HG03045 (cell line): ENCODE results near the gene FAM227B.
"Not testable (repeated sequence)": the region's sequence is repeated elsewhere in the genome, so short reads cannot be mapped to it uniquely, and the experiment has no call there.

Experiments used
- ATAC-seq: cut with Tn5 transposase; IDR thresholded peaks from one replicate; pipeline ENCODE4 v1.9.1; 2021; ENCODE audit warnings: mild to moderate bottlenecking, moderate library complexity; ENCODE audit not compliant: unreplicated experiment

The FAM227B gene

DNA sequence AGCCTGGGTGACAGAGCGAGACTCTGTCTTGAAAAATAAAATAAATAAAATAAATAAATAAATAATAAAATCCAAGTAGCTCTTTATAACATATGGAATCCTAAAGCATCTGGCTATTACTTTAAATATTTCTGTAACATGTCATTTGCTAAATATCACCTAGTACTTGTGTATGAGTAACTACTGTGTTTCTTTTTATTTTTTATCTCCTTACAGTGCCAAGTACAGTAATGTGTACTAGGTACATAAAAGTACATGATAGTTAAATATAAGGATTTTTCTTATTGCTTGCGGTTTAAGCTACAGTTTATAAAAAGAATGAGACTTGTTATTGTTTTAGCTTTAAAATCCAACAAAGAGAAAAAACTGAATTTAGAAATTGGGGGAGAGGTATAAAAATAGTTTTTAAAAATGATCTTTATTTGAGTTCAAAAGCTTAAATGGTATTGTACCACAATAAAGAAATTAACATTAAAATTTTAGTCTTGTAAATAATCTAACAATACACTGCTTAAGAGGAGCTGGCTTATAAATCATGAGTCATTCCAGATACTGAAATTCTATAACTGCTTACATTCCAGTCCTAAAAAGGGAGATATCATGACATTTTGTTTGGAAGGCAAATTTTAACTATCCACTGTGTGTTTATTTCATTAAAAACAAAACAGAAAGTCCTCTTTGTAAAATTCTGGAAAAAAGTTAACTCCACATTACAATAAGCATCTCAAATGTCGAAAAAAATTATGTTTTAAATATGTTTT, 124.4 kb downstream of the FAM227B start:
- ATAC-seq = no peak

DNA sequence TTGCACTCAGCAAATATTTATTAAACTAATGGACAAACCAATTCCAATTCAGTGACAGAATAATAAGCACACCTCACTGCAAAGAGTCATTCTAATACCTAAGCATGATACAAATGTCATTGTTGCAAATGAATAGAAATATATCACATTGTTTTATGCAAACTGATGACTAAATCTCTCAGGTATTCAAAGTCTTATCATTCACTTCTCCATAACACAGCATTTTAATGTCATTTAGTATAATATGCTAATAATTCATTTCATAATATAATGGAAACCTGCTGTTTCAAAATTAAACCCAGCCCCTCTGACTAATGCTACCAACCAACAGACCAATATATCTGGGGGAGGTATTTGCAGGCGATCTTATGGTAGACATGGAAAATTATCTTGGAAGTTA, 125.8 kb downstream of the FAM227B start:
- no peak for ATAC-seq

DNA sequence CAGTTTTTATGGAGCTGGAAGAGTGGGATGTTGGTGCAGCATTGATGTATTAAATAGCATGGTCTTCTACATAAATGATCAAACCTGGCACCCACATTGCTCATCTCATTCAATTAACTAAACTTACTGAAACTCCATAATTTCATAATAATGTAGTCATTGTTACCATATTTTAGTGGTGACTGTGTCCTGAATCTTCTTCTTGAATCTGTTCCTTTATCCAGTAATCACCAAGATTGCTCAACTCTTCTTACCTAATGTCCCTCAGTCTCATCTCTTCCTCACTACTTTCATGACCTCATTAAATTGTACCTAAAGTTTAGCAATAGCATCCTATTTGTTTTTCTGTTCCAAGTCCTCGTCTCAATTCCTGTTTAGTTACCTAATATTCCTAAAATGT, 127.8 kb downstream of the FAM227B start:
- no peak for ATAC-seq

DNA sequence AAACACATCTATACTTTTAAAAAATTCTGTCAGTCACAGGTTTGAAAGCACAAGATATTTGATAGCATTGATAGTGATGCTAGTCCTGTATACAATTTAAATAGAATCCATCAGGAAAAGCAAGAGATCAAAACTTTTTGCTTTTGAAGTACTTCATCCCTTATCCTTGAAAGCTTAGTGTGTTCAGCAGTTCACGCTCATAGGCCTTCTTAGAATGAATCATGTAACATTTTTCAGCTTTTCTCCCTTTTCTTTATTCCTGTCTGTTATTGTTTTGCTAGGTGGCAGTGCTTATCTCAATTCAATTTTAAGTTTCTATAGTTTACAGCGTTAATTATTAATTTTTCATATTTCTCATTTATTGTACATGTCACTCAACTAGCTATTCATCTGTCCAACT, 128.5 kb downstream of the FAM227B start:
- no peak for ATAC-seq

DNA sequence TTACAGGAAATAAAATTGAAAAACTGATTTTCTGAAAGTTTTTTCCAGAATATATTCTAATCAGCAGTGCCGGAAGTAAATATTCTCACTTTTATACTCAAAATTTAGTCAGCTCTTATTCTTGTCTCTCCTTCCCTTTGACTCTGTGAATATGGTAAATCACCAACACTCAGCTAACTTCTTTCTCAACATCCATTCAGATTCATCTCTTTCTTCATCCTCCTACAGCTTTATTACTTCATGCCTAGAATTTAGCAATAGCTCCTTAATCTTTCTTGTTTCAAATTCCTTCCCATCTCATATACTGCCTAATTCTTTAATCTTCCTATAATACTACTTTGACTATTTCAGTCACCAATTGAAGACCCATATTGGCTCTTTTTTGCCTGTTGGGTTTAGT, 129.7 kb downstream of the FAM227B start:
- ATAC-seq = no peak

DNA sequence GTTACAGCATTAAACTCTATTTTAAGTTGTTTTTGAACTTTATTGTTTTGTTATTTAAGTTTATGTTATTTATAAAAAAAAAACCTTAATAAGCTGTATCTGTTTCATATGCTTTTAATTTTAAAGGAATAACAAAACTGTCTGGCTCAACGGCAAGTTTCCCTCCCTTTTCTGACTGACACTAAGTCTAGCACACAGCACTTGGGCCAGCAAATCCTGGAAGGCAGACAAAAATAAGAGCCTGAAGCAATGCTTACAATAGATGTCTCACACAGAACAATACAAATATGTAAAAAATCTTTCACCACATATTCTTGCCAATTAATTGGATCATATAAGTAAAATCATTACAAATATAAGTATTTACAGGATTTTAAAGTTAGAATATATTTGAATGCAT, 135.2 kb downstream of the FAM227B start:
- ATAC-seq = not testable (repeated sequence)

DNA sequence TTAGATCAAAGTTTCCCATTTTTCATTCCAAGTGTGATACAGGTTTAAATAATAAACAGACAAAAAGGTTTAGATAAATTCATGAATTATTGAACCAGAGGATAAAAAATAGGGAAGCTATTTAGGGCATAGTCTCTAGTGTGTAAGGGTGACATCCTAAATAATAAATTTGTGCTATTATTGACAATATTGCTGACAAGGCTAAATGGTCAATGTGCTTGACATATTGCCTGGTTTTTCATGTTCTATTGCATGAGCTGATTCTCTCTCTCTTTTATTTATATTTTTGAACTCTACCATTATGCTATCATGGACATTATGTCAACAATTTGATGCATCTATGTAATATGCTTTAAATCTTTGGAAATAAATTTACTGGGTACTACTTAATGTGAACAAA, 141.6 kb downstream of the FAM227B start:
- not testable (repeated sequence) for ATAC-seq

DNA sequence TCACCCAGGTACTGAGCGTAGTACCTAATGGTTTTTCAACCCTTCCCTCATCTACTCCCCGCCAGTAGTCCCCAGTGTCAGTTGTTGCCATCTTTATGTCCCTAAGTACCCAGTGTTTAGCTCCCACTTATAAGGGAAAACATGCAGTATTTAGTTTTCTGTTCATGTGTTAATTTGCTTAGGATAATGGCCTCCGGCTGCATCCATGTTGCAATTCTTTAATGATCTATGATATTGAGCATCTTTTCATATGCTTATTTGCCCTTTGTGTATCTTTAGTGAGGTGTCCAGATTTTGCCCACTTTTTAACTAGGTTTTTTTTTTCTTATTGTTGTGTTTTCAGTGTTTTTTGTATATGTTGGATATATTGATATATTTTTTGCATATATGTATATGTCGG, 142.6 kb downstream of the FAM227B start:
- not testable (repeated sequence) for ATAC-seq

DNA sequence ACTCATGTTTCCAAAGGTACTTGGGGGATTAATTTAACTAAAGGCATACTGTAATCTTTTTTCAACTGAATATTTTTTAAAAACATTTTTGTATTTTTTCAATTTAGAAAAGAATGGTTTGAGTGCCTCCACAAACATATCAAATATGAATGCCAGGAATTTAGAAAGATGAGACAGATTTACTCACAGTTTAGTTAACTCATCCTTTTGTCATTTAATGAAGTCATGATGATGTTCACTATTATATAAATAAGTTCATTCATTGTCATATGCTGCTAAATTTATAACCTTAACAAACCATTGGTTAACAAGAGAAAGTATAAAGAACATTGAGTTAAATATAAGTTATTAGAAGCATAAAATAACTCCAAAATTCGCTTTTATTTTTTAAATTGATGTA, 147.6 kb downstream of the FAM227B start:
- ATAC-seq = no peak

DNA sequence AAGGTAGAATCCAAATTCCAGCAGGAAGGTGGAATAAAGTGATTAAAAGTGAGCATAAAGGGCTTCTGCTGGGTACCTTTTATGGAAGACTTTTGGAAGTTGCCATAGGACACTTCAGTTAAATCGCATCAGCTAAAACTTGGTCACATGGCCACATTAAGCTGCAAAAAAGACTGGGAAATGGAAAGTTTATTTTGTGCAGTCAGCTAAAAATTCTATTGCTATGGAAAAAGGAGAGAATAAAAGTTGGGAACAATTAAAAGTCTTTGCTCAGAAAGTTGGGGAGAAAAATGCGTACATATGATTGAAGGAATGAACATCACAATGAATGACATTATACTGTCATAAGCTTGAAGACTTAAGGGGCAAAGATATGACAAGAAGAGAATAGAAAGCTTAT, 148.3 kb downstream of the FAM227B start:
- no peak for ATAC-seq

DNA sequence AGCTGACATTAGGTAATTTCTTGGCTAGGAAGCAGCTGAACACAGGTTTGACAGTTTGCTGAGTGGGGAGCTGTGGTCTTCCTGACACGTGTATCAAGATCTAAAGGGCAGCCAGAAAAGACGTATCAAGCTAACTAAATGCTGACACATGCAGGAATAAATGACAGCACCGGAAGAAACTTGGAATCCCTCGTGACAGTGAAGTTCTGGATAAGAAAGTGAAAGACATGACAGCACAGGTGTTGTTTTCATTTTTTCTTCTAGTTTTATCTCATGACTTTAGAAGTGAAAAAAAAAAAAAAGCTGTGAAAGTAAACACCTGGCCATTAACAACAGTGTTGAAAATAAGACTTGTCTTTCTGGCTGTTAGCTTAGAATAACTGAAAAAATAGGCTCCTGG, 148.9 kb downstream of the FAM227B start:
- peak; percentile 86 for ATAC-seq

DNA sequence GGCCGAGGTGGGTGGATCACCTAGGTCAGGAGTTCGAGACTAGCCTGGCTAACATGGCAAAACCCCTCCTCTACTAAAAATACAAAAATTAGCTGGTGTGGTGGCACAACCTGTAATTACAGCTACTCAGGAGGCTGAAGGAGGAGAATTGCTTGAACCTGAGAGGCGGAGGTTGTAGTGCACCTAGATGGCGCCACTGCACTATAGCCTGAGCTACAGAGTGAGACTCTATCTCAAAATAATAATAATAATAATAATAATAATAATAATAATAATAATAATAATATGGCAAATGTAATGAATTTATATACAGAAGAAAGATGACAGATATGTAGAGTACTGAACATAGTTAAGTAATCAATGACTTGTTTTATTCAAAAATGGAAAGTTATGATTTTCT, 149.4 kb downstream of the FAM227B start:
- ATAC-seq = not testable (repeated sequence)

DNA sequence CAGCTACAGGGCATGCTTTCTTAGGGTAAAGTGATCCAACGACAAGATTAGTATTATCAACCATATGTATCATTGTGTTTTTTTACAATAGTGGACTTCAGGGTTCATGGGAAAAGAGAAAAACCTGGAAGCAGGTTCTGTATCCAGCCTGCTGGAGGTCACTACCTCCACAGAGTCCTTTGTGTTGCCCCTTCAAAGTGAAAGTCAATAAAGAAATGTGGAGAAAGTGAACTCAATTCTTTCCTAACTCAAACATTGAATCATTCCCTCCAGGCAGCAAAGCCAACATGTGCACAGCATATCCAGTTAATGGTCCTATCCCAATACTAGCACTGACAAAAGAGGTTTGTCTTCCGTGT, 152.2 kb downstream of the FAM227B start:
- no peak for ATAC-seq

DNA sequence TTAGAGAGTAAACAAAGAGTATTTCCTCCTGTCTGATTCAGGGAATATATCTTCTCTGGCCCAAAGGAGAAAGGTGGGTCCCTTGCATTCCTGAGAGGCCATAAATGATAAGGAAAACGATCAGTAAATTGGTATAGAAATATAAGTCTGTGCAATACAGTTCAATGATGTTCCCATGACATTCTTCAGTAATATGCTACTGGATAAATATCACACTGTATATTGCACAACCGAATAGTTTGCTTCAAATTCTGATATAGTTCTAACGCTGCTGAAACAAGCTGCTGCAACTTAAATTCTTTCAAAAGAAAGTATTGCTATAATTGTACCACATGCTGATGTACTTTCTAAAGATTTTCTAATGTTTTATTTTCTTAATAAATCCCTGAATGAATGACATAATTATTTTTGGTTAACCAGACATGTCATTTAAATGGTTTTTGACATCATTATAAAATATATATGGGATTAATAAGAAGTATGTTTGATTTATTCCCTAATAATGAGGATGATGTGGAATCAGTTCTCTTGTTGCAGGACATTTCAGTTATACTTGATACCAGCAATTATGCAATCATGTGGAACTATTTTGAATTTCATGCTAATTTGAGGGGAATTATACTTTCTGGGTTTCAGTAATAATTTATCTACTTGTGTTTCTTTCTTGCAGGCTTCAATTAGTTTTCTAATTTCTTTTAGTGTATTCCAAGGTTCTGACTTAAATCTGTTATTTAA, 152.7 kb downstream of the FAM227B start:
- no peak for ATAC-seq

DNA sequence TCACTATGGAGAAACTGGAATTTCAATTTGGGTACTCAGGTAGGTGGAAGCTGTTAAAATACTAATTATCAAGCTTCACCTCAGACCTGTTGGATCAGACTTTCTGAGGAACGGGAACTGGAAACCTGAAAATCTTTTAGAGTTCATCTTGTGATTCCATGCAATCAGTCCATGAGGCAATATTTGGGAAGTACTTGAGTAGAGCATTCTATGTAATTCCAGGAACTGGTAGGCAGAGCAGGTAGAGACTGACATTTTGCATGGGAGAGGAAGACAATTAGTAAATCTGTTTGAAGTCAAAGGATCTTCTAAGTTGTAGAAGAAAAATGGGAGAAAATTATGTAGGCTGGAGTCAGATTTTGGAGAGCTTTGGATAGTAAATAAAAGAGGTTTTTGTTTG, 154.5 kb downstream of the FAM227B start:
- no peak for ATAC-seq

DNA sequence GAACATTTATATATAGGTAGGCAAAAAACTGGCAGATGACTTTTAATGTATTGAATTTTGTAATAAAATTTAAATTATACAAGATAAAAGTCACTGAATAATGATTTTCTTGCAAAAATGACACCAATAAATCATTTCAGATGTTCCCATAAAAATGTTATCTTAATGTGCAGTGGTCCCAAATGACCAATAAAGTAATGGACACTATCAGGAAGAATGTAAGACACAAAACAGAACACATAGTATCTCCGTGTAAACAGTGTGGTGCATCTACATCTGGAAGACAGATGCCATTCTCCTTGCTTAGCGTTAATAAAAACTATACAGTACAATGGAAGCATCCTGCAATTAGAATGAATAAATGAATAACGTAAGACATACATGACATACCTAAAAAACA, 156.1 kb downstream of the FAM227B start:
- ATAC-seq = no peak

DNA sequence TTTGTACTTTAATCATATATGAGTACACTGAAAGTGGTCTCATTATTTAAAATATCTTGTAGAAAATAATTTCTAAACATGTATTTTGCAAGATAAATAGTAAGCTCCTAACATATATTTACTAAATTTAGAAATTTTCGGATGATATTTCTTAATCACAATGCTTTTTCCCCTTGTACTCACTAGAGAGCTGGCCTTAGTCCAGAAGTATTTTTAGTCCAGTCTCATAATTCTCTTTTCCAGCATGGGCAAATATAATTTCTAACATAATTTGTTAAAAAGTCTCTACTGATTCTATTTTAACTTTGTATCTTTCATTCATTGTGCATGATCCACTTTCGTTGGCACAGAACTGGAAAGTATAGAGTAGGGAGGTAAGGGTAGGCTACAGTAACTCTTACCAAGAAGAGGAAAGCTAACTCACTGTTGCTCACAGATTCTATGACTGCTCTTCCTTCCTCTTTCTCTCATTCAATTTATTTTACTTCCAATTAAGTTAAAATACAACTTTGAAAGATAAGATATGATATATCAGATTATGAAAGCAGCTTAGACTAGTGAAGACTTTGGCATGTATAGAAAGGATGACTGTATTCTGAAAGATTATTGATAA, 158.3 kb downstream of the FAM227B start:
- ATAC-seq = no peak

DNA sequence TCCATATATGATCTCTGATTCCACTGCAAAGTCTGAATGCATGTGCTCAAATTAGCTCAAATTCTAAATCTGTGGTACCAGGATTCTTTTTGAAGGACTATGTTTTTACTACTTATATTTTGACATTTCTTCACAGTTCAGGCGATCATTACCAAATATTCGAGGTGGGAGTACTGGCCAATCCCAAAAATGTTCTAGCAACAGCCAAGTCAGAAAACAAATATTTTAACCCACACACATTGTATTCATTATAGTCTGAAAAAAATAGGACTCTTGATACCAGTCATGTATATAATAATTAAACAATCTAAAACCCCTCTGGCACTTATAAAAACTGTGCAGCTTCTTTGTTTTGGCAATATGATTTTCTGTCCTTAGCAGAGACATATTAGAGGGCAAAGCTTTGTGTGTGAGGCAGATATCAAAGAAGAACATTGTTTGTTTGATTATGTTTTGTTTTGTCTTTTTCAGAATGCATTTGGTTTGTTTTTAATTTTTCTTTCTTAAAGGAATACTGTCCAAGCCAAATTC, 160.1 kb downstream of the FAM227B start:
- no peak for ATAC-seq

DNA sequence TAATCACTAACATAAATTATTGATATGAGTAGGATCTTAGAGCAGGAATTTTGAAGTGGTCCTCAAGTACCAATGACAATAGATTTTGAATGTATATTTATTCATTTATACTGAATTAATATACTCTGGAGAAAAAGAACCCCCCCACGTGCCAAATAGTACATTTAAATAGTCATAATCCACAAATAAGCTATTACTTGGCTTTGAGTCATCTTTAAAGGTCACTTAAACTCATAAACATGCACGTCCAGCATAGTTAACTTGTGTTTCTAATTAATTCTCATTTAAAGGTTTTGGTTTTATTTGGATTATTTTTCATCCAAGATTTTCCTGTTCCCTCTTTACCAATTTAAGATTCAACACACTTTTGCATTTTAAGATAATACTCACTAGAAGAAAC, 162.5 kb downstream of the FAM227B start:
- no peak for ATAC-seq

DNA sequence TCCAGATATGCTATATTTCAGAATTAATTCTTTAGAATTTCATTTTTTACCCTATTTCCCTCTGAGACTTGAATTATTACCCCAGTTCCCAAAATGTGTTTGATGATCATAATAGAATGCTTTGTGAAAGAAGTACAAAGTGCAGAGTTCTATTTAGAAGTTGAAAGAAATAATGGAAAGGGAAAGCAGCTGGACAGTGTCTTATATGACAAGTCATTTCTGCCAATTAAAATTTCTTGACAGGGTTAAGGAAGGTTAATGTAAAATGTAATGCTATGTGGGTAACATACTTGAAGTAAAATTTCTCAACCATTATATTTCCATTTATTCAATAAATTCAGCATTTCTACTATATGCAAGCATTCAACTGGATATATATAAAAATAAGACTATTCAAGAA, 164.5 kb downstream of the FAM227B start:
- no peak for ATAC-seq

DNA sequence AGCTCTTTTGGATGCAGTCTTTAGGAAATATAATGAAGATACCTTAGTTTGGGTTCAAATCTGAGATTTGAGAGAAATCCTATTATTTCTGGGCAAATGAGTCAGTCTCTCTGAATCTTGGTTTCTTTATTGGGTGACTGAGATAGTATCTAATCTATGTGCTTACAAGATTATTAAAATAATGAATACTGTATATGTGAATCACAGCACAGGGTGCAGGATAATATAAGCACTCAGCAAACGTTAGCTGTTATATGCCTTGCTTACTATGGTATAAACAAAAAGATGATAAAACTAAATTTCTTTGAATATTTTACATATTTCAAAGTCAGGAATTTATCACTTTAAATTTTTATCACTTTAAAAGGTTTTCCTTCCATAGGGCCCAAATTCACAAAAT, 168.0 kb downstream of the FAM227B start:
- no peak for ATAC-seq

DNA sequence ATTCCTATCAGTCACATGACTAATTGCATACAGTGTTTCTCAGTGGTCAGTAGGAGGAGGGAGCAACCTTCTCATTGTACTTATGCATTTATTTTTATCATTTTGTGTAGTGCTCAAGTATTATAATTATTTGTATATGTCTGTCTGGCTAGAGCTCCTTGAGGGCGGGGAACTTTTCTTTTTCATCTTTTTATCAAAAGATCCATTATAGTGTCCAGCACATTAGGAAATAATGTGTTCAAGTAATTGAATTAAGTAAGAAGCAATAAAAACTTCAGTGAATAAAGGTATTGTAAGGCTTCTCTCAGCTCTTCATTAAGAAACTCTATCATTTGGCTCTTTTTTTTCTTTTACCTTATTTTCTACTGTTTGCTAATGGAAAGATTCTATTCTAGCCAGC, 178.8 kb downstream of the FAM227B start:
- no peak for ATAC-seq
